ENCODE data around the gene NFE2L2. TPM values are rescaled to one million over a fixed set of nuclear protein-coding genes. Genes with fewer than 3 reads are reported as not detected.
"Not testable (repeated sequence)": the region's sequence is repeated elsewhere in the genome, so short reads cannot be mapped to it uniquely, and the experiment has no call there.

NFE2L2 gene
- polyA plus RNA-seq, 3 donors from 2014 or later: 36.9 to 50.2 (median 41.2) TPM

DNA sequence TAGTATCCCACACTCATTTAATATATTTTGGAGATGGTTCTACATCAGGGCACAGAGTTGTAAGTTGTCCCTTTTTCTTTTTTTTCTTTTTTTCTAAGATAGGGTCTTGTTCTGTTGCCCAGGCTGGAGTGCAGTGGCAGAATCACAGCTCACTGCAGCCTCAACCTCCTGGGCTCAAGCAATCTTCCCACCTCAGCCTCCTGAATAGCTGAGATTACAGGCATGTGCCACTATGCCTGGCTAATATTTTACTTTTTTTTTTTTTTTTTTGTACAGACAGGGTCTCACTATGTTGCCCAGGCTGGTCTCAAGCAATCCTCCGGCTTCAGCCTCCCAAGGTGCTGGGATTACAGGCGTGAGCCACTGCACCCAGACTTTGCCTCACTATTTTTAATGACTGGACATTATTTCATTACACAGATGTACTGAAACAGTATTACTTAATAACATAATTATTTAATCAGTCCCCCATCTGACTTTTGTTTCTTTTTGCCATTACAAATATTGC is 17.9 kb downstream of the NFE2L2 start:
- H3K27ac Mint-ChIP-seq: peak overlapping the region; percentile 53 to 86 (median 70)
- H3K4me1 Mint-ChIP-seq: peaks cover 81 to 95% of the 10 kb centered on the region in 2 donors
- H3K4me3 Mint-ChIP-seq: peak overlapping the region in 1 of 5 donors; percentile 29
- H3K9me3 Mint-ChIP-seq; DNase-seq; H3K27me3 Mint-ChIP-seq (ENCODE audit: low read depth in 3 of 3); H3K36me3 Mint-ChIP-seq: not testable (repeated sequence)

DNA sequence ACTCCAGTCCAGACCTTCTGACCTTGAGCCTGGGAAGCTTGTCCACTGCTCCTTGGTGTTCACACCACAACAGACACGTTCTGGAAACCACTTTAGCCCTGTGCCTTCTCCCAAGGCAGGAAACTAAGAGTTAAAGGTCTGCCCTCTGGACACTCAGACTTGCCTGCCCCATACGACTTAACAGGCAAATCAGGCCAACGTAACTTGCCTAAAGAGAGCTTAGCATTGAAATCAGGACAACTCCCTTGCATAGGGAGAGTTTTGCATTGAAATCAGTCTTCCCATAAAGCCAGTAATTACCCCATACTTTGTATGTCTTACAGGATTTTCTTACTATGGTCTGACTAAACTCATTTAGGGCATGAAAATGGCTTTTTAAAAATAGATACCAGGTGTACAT is 18.5 kb downstream of the NFE2L2 start:
- peaks cover 0 to under 1% (median 0%) of the 10 kb centered on the region in 3 donors for H3K36me3 Mint-ChIP-seq
- no peaks in the 10 kb centered on the region for H3K9me3 Mint-ChIP-seq
- peaks cover 0 to 4% (median 0%) of the 10 kb centered on the region in 3 donors for H3K27me3 Mint-ChIP-seq (ENCODE audit: low read depth in 3 of 3)
- H3K4me3 Mint-ChIP-seq: no peak overlapping the region
- DNase-seq: no peak
- peaks cover 81 to 95% of the 10 kb centered on the region in 2 donors for H3K4me1 Mint-ChIP-seq
- peak overlapping the region in 5 of 6 donors; percentile 53 to 84 (median 66) for H3K27ac Mint-ChIP-seq

DNA sequence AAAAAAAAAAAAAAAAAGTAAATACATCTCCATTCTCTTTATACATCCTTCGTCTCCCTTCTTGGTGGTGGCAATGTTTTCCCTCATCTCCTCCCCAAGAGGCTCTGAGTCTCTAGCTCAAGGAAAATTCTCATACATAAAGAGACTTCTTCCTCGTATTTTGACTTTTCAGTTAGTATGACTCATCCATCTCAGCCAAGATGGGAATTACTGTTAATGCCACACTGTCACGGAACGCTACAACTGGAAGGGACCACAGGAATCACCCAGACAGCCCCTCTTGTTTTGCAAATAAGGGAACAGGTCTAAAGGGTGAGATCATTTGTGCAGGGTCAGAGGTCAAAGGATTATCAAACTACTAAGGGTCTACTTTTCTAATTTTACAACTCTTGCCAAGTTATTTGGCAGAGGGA is 19.5 kb downstream of the NFE2L2 start:
- H3K4me1 Mint-ChIP-seq: peaks cover 81 to 95% of the 10 kb centered on the region in 2 donors
- peak overlapping the region in 1 of 5 donors; percentile 7 for H3K4me3 Mint-ChIP-seq
- H3K36me3 Mint-ChIP-seq: no peaks in the 10 kb centered on the region
- DNase-seq: no peak
- H3K27ac Mint-ChIP-seq: peak overlapping the region; percentile 24 to 82 (median 74)
- peaks cover 0 to 2% (median 0%) of the 10 kb centered on the region in 3 donors for H3K27me3 Mint-ChIP-seq (ENCODE audit: low read depth in 3 of 3)
- H3K9me3 Mint-ChIP-seq: no peaks in the 10 kb centered on the region

- H3K27me3 Mint-ChIP-seq (ENCODE audit: low read depth in 3 of 3): peaks cover 0 to 5% (median 0%) of the 10 kb centered on the region in 3 donors
- DNase-seq: no peak
Observed at GRCh38 chr2:177244244-177244771, 20.2 kb downstream of the NFE2L2 start.

DNA sequence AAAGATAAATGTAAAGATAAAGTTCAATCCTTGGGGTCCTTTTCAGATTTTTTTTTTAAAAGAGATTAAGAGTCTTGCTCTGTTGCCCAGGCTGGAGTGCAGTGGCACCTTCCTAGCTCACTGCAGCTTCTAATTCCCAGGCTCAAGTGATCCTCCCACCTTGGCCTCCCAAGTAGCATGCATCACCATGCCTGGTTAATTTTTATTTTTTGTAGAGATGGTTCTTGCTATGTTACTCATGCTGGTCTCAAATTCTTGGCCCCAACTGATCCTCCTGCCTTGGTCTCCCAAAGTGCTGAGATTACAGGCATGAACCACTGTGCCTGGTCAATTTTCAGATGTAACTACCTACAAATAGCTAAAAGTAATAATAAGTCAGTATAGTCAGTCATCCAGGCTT is 21.1 kb downstream of the NFE2L2 start:
- Mint-ChIP-seq H3K4me3 (peak overlapping the region in 1 of 5 donors; percentile 32), H3K27ac (peak overlapping the region; percentile 40 to 100 (median 96)), H3K9me3 (no peaks in the 10 kb centered on the region), H3K27me3 (ENCODE audit: low read depth in 3 of 3) (peaks cover 0 to 5% (median 0%) of the 10 kb centered on the region in 3 donors), H3K36me3 (no peaks in the 10 kb centered on the region), H3K4me1 (peaks cover 87 to 94% of the 10 kb centered on the region in 2 donors)
- DNase-seq: no peak

More at GRCh38 chr2:177244244-177244771, 20.2 kb downstream of the NFE2L2 start:
- H3K4me1 Mint-ChIP-seq: peaks cover 85 to 94% of the 10 kb centered on the region in 2 donors
- no peaks in the 10 kb centered on the region for H3K36me3 Mint-ChIP-seq
- H3K27ac Mint-ChIP-seq: peak overlapping the region in 5 of 6 donors; percentile 26 to 80 (median 64)
- no peak overlapping the region for H3K4me3 Mint-ChIP-seq
- H3K9me3 Mint-ChIP-seq: no peaks in the 10 kb centered on the region

DNA sequence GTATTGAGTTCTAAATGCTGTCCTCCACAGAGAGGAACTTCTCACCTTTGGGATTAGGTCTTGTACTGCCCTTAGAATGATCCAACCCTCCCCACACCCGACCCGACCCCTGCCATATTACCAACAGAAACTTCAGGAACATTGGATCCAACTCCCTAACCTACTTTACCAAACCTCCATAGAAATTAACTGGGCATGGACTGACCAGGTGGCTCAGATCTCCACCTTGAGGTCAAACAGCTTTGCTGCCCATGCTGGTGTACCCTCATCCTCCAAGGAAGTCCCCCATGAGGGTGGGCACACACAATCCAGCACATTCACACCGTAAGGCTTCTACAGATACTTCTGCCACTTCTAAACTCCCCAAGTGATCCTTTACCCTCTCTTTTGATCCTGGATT is 21.5 kb downstream of the NFE2L2 start:
- peaks cover 0 to 5% (median 0%) of the 10 kb centered on the region in 3 donors for H3K27me3 Mint-ChIP-seq (ENCODE audit: low read depth in 3 of 3)
- DNase-seq: no peak
- peak overlapping the region in 4 of 5 donors; percentile 6 to 30 (median 18) for H3K4me3 Mint-ChIP-seq
- peaks cover 88 to 95% of the 10 kb centered on the region in 2 donors for H3K4me1 Mint-ChIP-seq
- H3K36me3 Mint-ChIP-seq: no peaks in the 10 kb centered on the region
- H3K27ac Mint-ChIP-seq: peak overlapping the region; percentile 83 to 100 (median 96)
- no peaks in the 10 kb centered on the region for H3K9me3 Mint-ChIP-seq

DNA sequence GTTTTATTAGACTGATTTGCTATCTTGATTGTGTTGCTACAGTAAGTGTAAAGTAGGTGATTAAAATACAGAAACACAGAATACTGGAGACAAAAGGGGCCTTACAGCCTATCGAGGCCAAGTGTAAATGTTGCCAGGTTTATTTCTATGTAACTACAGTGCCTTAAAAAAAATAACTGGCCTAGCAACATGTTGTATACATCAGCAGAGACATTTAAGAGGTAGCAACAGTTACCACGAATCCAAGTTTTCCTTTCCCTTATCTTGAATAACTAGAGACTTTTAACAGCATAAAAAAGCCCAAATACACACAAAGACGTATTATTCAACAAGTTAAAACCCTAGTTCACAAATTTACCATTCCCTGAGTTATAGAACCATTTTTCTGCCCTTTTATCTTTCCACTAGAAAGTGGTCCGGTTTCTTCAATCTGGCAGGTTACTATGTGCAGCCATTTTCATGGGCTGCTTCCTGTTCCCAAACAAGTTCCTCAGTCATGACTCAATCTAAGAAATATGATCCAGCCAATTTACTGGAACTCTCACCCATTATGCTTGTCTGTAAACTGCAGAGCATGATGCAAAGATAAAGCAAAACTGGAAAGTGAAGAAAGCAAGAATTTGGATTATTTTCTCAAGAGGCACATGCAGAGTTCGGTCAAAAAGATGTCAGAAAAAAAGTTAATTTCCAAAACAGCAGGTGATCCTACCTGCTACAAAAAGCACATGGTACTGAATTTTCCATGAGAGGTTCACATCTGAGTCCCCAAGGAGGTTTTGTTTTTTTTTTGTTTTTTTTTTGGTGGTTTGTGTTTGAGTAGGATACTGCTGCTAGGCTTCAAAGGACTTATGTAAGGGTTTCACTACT is 22.2 kb downstream of the NFE2L2 start:
- Mint-ChIP-seq H3K36me3 (no peaks in the 10 kb centered on the region), H3K4me3 (peak overlapping the region; percentile 4 to 82 (median 20)), H3K27ac (peak overlapping the region; percentile 95 to 100 (median 97)), H3K4me1 (peaks cover 87 to 95% of the 10 kb centered on the region in 2 donors), H3K9me3 (no peaks in the 10 kb centered on the region), H3K27me3 (ENCODE audit: low read depth in 3 of 3) (peaks cover 0 to 5% (median 0%) of the 10 kb centered on the region in 3 donors)
- no peak for DNase-seq

GRCh38 chr2:177241711-177242120 is 22.8 kb downstream of the NFE2L2 start:
- no peaks in the 10 kb centered on the region for H3K36me3 Mint-ChIP-seq
- H3K27ac Mint-ChIP-seq: peak overlapping the region; percentile 95 to 100 (median 97)
- H3K27me3 Mint-ChIP-seq (ENCODE audit: low read depth in 3 of 3): peaks cover 0 to 5% (median 0%) of the 10 kb centered on the region in 3 donors
- no peaks in the 10 kb centered on the region for H3K9me3 Mint-ChIP-seq
- DNase-seq: no peak
- H3K4me3 Mint-ChIP-seq: peak overlapping the region; percentile 4 to 82 (median 26)
- H3K4me1 Mint-ChIP-seq: peaks cover 87 to 95% of the 10 kb centered on the region in 2 donors

- H3K27ac Mint-ChIP-seq: peak overlapping the region; percentile 95 to 100 (median 97)
- H3K27me3 Mint-ChIP-seq (ENCODE audit: low read depth in 3 of 3): peaks cover 0 to 5% (median 0%) of the 10 kb centered on the region in 3 donors
- H3K4me1 Mint-ChIP-seq: peaks cover 84 to 92% of the 10 kb centered on the region in 2 donors
- peak; percentile 75 to 78 (median 77) for DNase-seq
- H3K9me3 Mint-ChIP-seq: no peaks in the 10 kb centered on the region
- H3K36me3 Mint-ChIP-seq: no peaks in the 10 kb centered on the region
- peak overlapping the region; percentile 63 to 82 (median 78) for H3K4me3 Mint-ChIP-seq
Observed at GRCh38 chr2:177239932-177240630, 24.4 kb downstream of the NFE2L2 start.

DNA sequence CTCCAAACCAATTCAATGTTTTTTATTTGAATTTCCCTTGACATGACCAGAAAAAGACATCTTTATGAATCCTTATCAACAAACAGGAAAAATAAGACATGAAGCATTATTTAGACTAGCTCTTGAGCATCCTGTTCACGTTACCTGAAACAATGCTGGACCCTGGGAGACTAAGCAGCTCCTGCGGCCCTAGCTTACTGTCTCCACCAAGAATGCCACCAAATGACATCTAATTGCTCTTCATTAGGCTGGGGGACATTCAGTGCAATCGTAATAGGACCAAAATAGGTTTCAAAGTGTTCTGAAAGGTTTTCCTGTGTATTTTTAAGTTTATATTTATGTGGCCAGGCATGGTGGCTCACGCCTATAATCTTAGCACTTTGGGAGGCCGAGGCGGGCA is 25.5 kb downstream of the NFE2L2 start:
- DNase-seq: no peak
- Mint-ChIP-seq H3K36me3 (peaks cover 0 to 3% (median 0%) of the 10 kb centered on the region in 3 donors), H3K27ac (peak overlapping the region; percentile 95 to 100 (median 97)), H3K9me3 (no peaks in the 10 kb centered on the region), H3K4me1 (peaks cover 81 to 88% of the 10 kb centered on the region in 2 donors), H3K4me3 (peak overlapping the region in 4 of 5 donors; percentile 43 to 82 (median 70)), H3K27me3 (ENCODE audit: low read depth in 3 of 3) (peaks cover 0 to 5% (median 0%) of the 10 kb centered on the region in 3 donors)

DNA sequence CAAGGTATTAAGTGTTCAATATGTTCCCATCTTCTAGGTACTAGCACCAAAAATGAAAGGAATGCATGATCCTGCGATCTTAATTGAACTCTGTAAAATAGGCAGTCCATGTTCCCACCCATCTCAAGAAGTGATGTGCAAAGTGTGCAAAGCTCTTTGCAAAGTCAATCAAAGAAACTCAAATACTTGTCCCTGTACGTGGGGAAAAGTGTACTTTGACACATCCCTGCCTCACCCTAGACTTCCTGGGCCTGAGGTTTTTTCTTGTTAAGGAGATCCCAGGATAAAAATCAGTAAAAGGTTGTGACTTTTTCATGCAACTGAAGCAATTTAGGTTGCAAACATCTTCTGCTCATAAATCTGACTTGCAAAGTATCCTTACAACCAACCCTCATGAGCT is 26.6 kb downstream of the NFE2L2 start:
- Mint-ChIP-seq H3K27me3 (ENCODE audit: low read depth in 3 of 3) (peaks cover 0 to 5% (median 0%) of the 10 kb centered on the region in 3 donors), H3K4me1 (peaks cover 76 to 89% of the 10 kb centered on the region in 2 donors), H3K9me3 (no peaks in the 10 kb centered on the region), H3K36me3 (peaks cover 0 to 4% (median 4%) of the 10 kb centered on the region in 3 donors), H3K27ac (peak overlapping the region in 5 of 6 donors; percentile 95 to 98 (median 97)), H3K4me3 (peak overlapping the region in 2 of 5 donors; percentile 17 to 23)
- DNase-seq: no peak

- DNase-seq: no peak
- Mint-ChIP-seq H3K27ac (peak overlapping the region; percentile 37 to 85 (median 66)), H3K4me1 (peaks cover 56 to 82% of the 10 kb centered on the region in 2 donors), H3K27me3 (ENCODE audit: low read depth in 3 of 3) (peaks cover 0 to 5% (median 2%) of the 10 kb centered on the region in 3 donors), H3K36me3 (peaks cover 2 to 22% (median 9%) of the 10 kb centered on the region in 3 donors), H3K9me3 (no peaks in the 10 kb centered on the region), H3K4me3 (no peak overlapping the region)
Observed at GRCh38 chr2:177235855-177236437, 28.6 kb downstream of the NFE2L2 start.

DNA sequence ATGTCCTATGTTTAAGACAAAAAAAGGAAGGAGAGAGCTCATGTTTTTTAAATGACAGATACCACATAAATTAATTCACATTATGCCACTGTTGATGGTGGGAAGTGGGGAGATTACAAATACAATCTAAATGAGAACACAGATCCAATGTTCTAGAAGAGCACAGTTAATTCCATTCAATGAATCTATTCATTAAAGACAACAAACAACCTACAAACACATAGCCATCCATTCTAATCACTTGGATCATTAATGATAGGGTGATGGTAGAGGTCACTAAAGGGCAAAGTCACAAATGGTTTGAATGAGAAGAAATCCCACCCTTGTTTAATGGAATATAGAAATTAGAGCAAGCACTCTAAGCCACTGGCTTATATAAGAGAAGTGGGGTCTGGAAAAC is 30.3 kb downstream of the NFE2L2 start:
- H3K36me3 Mint-ChIP-seq: peaks cover 6 to 33% (median 11%) of the 10 kb centered on the region in 3 donors
- H3K4me3 Mint-ChIP-seq: no peak overlapping the region
- peak overlapping the region; percentile 58 to 80 (median 70) for H3K27ac Mint-ChIP-seq
- peaks cover 0 to 2% (median 1%) of the 10 kb centered on the region in 3 donors for H3K27me3 Mint-ChIP-seq (ENCODE audit: low read depth in 3 of 3)
- DNase-seq: no peak
- no peaks in the 10 kb centered on the region for H3K9me3 Mint-ChIP-seq
- peaks cover 45 to 78% of the 10 kb centered on the region in 2 donors for H3K4me1 Mint-ChIP-seq
